T-helper 1 cell treated with Interleukin-12 subunit alpha and Interleukin-12 subunit beta and Interleukin-4 antibody, amounts not matched to agents 30 μg/mL and 1 μg/mL, for 36 hours (primary cell): ENCODE data around the gene PDZD7.

Source experiments
- H3K27ac Mint-ChIP-seq: one replicate; pipeline ENCODE4 v1.8.0; 2021; ENCODE audit warnings: mild to moderate bottlenecking, mixed read lengths
- H3K27me3 Mint-ChIP-seq: one replicate; pipeline ENCODE4 v1.8.0; 2021; ENCODE audit warnings: low read depth, mixed read lengths
- H3K36me3 Mint-ChIP-seq: one replicate; pipeline ENCODE4 v1.8.0; 2021; ENCODE audit warnings: low read depth, mixed read lengths
- H3K4me1 Mint-ChIP-seq: one replicate; pipeline ENCODE4 v1.8.0; 2021; ENCODE audit warnings: low read depth, mixed read lengths
- H3K4me3 Mint-ChIP-seq: one replicate; pipeline ENCODE4 v1.8.0; 2021; ENCODE audit warnings: mild to moderate bottlenecking, moderate library complexity, mixed read lengths
- H3K9me3 Mint-ChIP-seq: one replicate; pipeline ENCODE4 v1.8.0; 2021; ENCODE audit warnings: mixed read lengths

The PDZD7 gene

GRCh38 chr10:101022967-101023705 is 7.8 kb downstream of the PDZD7 start:
- no peaks in the 10 kb centered on the region for H3K36me3 Mint-ChIP-seq
- no peaks in the 10 kb centered on the region for H3K9me3 Mint-ChIP-seq
- H3K27ac Mint-ChIP-seq = no peak overlapping the region
- H3K4me1 Mint-ChIP-seq = peaks cover 1% of the 10 kb centered on the region
- no peak overlapping the region for H3K4me3 Mint-ChIP-seq
- H3K27me3 Mint-ChIP-seq = peaks cover 28% of the 10 kb centered on the region

GRCh38 chr10:101021692-101022251 is 9.2 kb downstream of the PDZD7 start:
- Mint-ChIP-seq H3K9me3 (no peaks in the 10 kb centered on the region), H3K27me3 (peaks cover 30% of the 10 kb centered on the region), H3K27ac (no peak overlapping the region), H3K4me3 (no peak overlapping the region), H3K4me1 (peaks cover 1% of the 10 kb centered on the region), H3K36me3 (no peaks in the 10 kb centered on the region)

- Mint-ChIP-seq H3K27me3 (peaks cover 35% of the 10 kb centered on the region), H3K4me3 (no peak overlapping the region), H3K36me3 (no peaks in the 10 kb centered on the region), H3K4me1 (peaks cover 1% of the 10 kb centered on the region), H3K9me3 (no peaks in the 10 kb centered on the region), H3K27ac (no peak overlapping the region)
Observed at GRCh38 chr10:101021239-101021638, 9.7 kb downstream of the PDZD7 start.

- H3K4me3 Mint-ChIP-seq = no peak overlapping the region
- no peaks in the 10 kb centered on the region for H3K36me3 Mint-ChIP-seq
- H3K27me3 Mint-ChIP-seq = peaks cover 38% of the 10 kb centered on the region
- no peaks in the 10 kb centered on the region for H3K9me3 Mint-ChIP-seq
- no peak overlapping the region for H3K27ac Mint-ChIP-seq
- H3K4me1 Mint-ChIP-seq = peaks cover 1% of the 10 kb centered on the region
Observed at GRCh38 chr10:101020427-101021075, 10.4 kb downstream of the PDZD7 start.

DNA sequence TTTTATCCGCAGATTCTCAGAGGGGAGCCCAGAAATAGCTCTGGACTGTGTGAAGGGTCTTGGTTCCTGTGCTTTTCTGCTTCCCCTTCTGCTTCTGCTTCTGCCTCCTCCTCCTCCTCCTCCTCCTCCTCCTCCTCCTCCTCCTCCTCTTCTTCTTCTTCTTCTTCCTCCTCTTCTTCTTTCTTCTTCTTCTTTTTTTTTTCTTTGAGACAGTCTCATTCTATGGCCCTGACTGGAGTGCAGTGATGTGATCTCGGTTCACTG is 11.6 kb downstream of the PDZD7 start:
- Mint-ChIP-seq H3K4me3 (no peak overlapping the region), H3K27ac (no peak overlapping the region), H3K4me1 (peaks cover 1% of the 10 kb centered on the region), H3K9me3 (no peaks in the 10 kb centered on the region), H3K36me3 (no peaks in the 10 kb centered on the region), H3K27me3 (peaks cover 48% of the 10 kb centered on the region)

DNA sequence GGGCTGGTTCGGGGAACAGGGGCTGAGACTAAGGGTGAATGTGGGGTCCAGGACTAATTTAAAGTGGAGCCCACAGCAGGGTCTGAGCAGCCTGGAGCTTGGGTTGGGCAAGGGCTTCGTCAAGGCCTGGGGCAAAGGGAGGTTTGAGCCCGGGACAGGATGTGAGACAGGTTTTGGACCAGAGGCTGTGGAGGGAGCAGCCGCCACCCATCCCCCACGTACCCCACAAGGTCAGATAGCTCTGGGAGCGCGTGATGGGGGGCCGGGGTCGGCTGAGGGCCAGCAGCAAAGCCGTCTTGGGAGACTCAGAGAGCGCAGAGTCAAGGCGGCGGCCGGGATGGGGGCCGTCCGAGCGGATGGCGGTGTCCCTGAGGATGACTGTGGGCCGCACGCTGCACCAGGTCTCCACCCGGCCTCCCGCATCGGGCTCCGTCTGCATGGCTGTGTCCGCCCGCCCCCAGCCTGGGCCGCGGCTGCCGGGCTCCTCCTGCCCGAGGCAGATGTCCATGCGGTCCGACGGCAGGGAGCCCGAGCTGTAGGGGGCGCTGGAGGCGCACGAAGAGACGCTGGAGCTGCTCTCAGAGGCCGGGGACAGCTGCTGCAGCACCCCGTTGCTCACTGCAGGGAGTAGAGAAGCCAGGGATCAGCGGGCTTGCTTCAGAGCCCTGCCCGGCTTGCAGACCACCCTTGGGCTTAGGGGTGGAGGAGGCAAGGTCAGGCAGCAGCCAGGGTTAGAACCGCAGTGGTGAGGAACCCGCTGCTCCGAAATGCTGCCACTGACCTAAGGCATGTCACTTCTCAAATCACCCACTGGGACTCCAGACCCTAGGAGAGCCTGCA is 12.1 kb downstream of the PDZD7 start:
- no peak overlapping the region for H3K27ac Mint-ChIP-seq
- H3K4me1 Mint-ChIP-seq = peaks cover 4% of the 10 kb centered on the region
- no peaks in the 10 kb centered on the region for H3K36me3 Mint-ChIP-seq
- no peaks in the 10 kb centered on the region for H3K9me3 Mint-ChIP-seq
- H3K4me3 Mint-ChIP-seq = no peak overlapping the region
- peaks cover 51% of the 10 kb centered on the region for H3K27me3 Mint-ChIP-seq

- Mint-ChIP-seq H3K36me3 (no peaks in the 10 kb centered on the region), H3K9me3 (no peaks in the 10 kb centered on the region), H3K4me3 (no peak overlapping the region), H3K4me1 (peaks cover 6% of the 10 kb centered on the region), H3K27ac (no peak overlapping the region), H3K27me3 (peaks cover 51% of the 10 kb centered on the region)
Observed at GRCh38 chr10:101018118-101018599, 12.8 kb downstream of the PDZD7 start.

- H3K4me3 Mint-ChIP-seq = no peak overlapping the region
- H3K4me1 Mint-ChIP-seq = peaks cover 11% of the 10 kb centered on the region
- no peaks in the 10 kb centered on the region for H3K9me3 Mint-ChIP-seq
- no peaks in the 10 kb centered on the region for H3K36me3 Mint-ChIP-seq
- peaks cover 51% of the 10 kb centered on the region for H3K27me3 Mint-ChIP-seq
- no peak overlapping the region for H3K27ac Mint-ChIP-seq
Observed at GRCh38 chr10:101016814-101017213, 14.1 kb downstream of the PDZD7 start.

DNA sequence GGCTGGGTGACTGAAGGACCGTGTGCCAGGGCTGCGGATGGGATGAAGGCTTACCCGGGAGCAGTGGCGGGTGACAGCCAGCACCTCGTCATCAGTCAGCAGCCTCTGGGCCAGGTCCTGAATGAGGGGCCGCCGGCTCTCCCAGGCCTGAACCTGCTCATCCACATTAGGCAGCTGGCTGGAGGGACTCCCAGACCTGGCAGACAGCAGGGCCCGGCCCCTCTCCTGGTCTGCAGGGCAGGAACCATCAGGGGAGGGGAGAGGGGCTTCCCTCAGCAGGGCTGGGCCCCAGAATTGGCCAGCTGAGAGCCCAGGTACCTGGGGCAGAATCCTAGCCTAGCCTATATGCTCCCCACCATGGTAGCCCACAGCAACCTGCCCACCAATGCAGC is 15.4 kb downstream of the PDZD7 start:
- Mint-ChIP-seq H3K4me3 (no peak overlapping the region), H3K27ac (no peak overlapping the region), H3K9me3 (no peaks in the 10 kb centered on the region), H3K27me3 (peaks cover 46% of the 10 kb centered on the region), H3K36me3 (no peaks in the 10 kb centered on the region), H3K4me1 (peaks cover 11% of the 10 kb centered on the region)

GRCh38 chr10:101014966-101015581 is 15.9 kb downstream of the PDZD7 start:
- Mint-ChIP-seq H3K4me1 (peaks cover 11% of the 10 kb centered on the region), H3K36me3 (no peaks in the 10 kb centered on the region), H3K27me3 (peaks cover 43% of the 10 kb centered on the region), H3K9me3 (no peaks in the 10 kb centered on the region), H3K27ac (no peak overlapping the region), H3K4me3 (no peak overlapping the region)

GRCh38 chr10:101014230-101014884 is 16.6 kb downstream of the PDZD7 start:
- Mint-ChIP-seq H3K36me3 (no peaks in the 10 kb centered on the region), H3K27me3 (peaks cover 40% of the 10 kb centered on the region), H3K27ac (no peak overlapping the region), H3K4me3 (no peak overlapping the region), H3K4me1 (peaks cover 9% of the 10 kb centered on the region), H3K9me3 (no peaks in the 10 kb centered on the region)

GRCh38 chr10:101013365-101013825 is 17.5 kb downstream of the PDZD7 start:
- Mint-ChIP-seq H3K4me1 (peaks cover 9% of the 10 kb centered on the region), H3K36me3 (no peaks in the 10 kb centered on the region), H3K27me3 (peaks cover 35% of the 10 kb centered on the region), H3K4me3 (no peak overlapping the region), H3K9me3 (no peaks in the 10 kb centered on the region), H3K27ac (no peak overlapping the region)

GRCh38 chr10:101012525-101013364 is 18.2 kb downstream of the PDZD7 start:
- no peak overlapping the region for H3K27ac Mint-ChIP-seq
- H3K27me3 Mint-ChIP-seq = peaks cover 31% of the 10 kb centered on the region
- peaks cover 9% of the 10 kb centered on the region for H3K4me1 Mint-ChIP-seq
- H3K9me3 Mint-ChIP-seq = no peaks in the 10 kb centered on the region
- no peaks in the 10 kb centered on the region for H3K36me3 Mint-ChIP-seq
- H3K4me3 Mint-ChIP-seq = no peak overlapping the region
